GM12878 (cell line): Measurements from ENCODE around the gene IER5L. TPM values are rescaled to one million over a fixed set of nuclear protein-coding genes. Genes with fewer than 3 reads are reported as not detected.

Source experiments
- ATAC-seq: fragments of 200-7000 bp; cut with Tn5 transposase; 3 replicates; pipeline ENCODE4 v1.9.1; 2020; ENCODE audit warnings: mild to moderate bottlenecking, moderate library complexity
- BruUV-seq: library from RNA; stranded (reverse); fragments of 400-500 nt; replicated peaks from 2 replicates; lab custom pipeline; 2021; lab: Mats Ljungman, UMichigan
- CTCF ChIA-PET: fragments of 300-600 bp; sonication (Branson Sonifier 250); formaldehyde crosslinking; extraction: SDS; loops from one replicate; lab custom pipeline; 2021; ENCODE audit warnings: inconsistent platforms; lab: Yijun Ruan, JAX
- POLR2A ChIA-PET: fragments of 350-600 bp; formaldehyde crosslinking; extraction: SDS; loops from one replicate; lab custom pipeline; 2021; ENCODE audit warnings: inconsistent platforms; lab: Charles Lee
- RAD21 ChIA-PET: fragments of 300-600 bp; sonication (Branson Sonifier 250); formaldehyde crosslinking; loops from one replicate; lab custom pipeline; 2023; ENCODE audit warnings: antibody characterized with exemption; ENCODE audit not compliant: unreplicated experiment; lab: Charles Lee
- SMC1A ChIA-PET: fragments of 300-600 bp; sonication (Branson Sonifier 250); formaldehyde crosslinking; loops from one replicate; lab custom pipeline; 2023; ENCODE audit not compliant: unreplicated experiment, uncharacterized antibody; lab: Charles Lee
- DNase-seq: peaks from one replicate; pipeline ENCODE4 v3.0.0-alpha.2; 2011; ENCODE audit warnings: low read depth, low spot score
- FAIRE-seq: peaks from 3 replicates; lab custom pipeline; 2011; peaks lifted over from hg19 to GRCh38; lab: Jason Lieb, UNC
- H2AFZ ChIP-seq: 2 replicates; pipeline ENCODE4 v1.6.0; 2011; ENCODE audit warnings: low read depth, low read length, control low read depth; ENCODE audit not compliant: control insufficient read depth
- H3K27ac ChIP-seq: 2 replicates; pipeline ENCODE4 v1.5.1; 2011; ENCODE audit warnings: control low read depth; ENCODE audit not compliant: control insufficient read depth, insufficient read depth
- H3K27me3 ChIP-seq, 2 experiments: replicated peaks in 1 of 2; 2 replicates each; pipeline versions ENCODE4 v1.6.0 to v1.6.1; 2011; ENCODE audit warnings: low read length in 1 of 2; ENCODE audit not compliant: control insufficient read depth in 2 of 2, insufficient read depth in 2 of 2
- H3K36me3 ChIP-seq, 2 experiments: 2 replicates each; pipeline ENCODE4 v1.5.1; 2011; ENCODE audit warnings: low read length in 1 of 2; ENCODE audit not compliant: control insufficient read depth in 2 of 2, insufficient read depth in 2 of 2
- H3K4me1 ChIP-seq: 2 replicates; pipeline ENCODE4 v1.6.1; 2011; ENCODE audit warnings: mild to moderate bottlenecking, low read length, moderate library complexity, mixed read lengths; ENCODE audit not compliant: control insufficient read depth, insufficient read depth
- H3K4me2 ChIP-seq: 2 replicates; pipeline ENCODE4 v1.6.0; 2011; ENCODE audit warnings: control low read depth; ENCODE audit not compliant: control insufficient read depth, insufficient read depth
- H3K4me3 ChIP-seq: fragments of 200-600 bp; sonication (generic); 2 replicates; pipeline ENCODE4 v1.5.1; 2016
- H3K79me2 ChIP-seq: 2 replicates; pipeline ENCODE4 v1.6.0; 2011; ENCODE audit warnings: low read length; ENCODE audit not compliant: control insufficient read depth, insufficient read depth
- H3K9ac ChIP-seq: 2 replicates; pipeline ENCODE4 v1.8.0; 2011; ENCODE audit warnings: low read length, control low read depth, mixed read lengths; ENCODE audit not compliant: control insufficient read depth, insufficient read depth
- H3K9me3 ChIP-seq: replicated peaks from 3 replicates; pipeline ENCODE4 v1.5.1; 2011; ENCODE audit warnings: mild to moderate bottlenecking, low read length; ENCODE audit not compliant: control insufficient read depth, insufficient read depth
- H4K20me1 ChIP-seq: 2 replicates; pipeline ENCODE4 v1.6.0; 2011; ENCODE audit not compliant: control insufficient read depth, insufficient read depth
- ATF2 ChIP-seq: IDR thresholded peaks from 2 replicates; pipeline ENCODE4 v1.6.1; 2012; ENCODE audit warnings: low read length, inconsistent platforms
- ATF7 ChIP-seq: fragments of 450-650 bp; IDR thresholded peaks from 2 replicates; pipeline ENCODE4 v1.6.1; 2016; ENCODE audit warnings: low read depth, mild to moderate bottlenecking
- BRCA1 ChIP-seq: IDR thresholded peaks from 2 replicates; pipeline ENCODE4 v1.6.1; 2011; ENCODE audit warnings: low read depth, low read length, improper control_type of control experiment
- CHD4 ChIP-seq: fragments of 200-600 bp; sonication (generic); IDR thresholded peaks from 2 replicates; pipeline ENCODE4 v1.6.1; 2016; ENCODE audit warnings: mild to moderate bottlenecking
- GATAD2B ChIP-seq: fragments of 450-650 bp; conservative IDR thresholded peaks from 2 replicates; pipeline ENCODE4 v1.6.1; 2017; ENCODE audit warnings: low read depth, mild to moderate bottlenecking, moderate library complexity
- HDGF ChIP-seq: fragments of 450-650 bp; IDR thresholded peaks from 2 replicates; pipeline ENCODE4 v1.6.1; 2016; ENCODE audit warnings: antibody characterized with exemption
- IRF4 ChIP-seq: IDR thresholded peaks from 2 replicates; pipeline ENCODE4 v1.6.1; 2011; ENCODE audit warnings: low read depth, low read length
- JUND ChIP-seq: IDR thresholded peaks from 2 replicates; pipeline ENCODE4 v1.6.1; 2012; ENCODE audit warnings: low read depth, mild to moderate bottlenecking, low read length, improper control_type of control experiment, moderate library complexity
- MTA3 ChIP-seq: IDR thresholded peaks from 2 replicates; pipeline ENCODE4 v1.6.1; 2012; ENCODE audit warnings: low read length, inconsistent platforms, borderline replicate concordance
- MYB ChIP-seq: fragments of 150-350 bp; IDR thresholded peaks from 2 replicates; pipeline ENCODE4 v1.6.1; 2014; ENCODE audit warnings: mild to moderate bottlenecking, low read depth, low read length, borderline replicate concordance
- NFYA ChIP-seq: IDR thresholded peaks from 2 replicates; pipeline ENCODE4 v1.6.1; 2011; ENCODE audit warnings: low read depth, mild to moderate bottlenecking, low read length, improper control_type of control experiment, borderline replicate concordance
- NR2F1 ChIP-seq: fragments of 450-650 bp; conservative IDR thresholded peaks from 2 replicates; pipeline ENCODE4 v1.6.1; 2017; ENCODE audit warnings: mild to moderate bottlenecking
- RFX5 ChIP-seq: IDR thresholded peaks from 2 replicates; pipeline ENCODE4 v1.6.1; 2011; ENCODE audit warnings: low read depth, low read length, improper control_type of control experiment
- STAT1 ChIP-seq: fragments of 450-650 bp; conservative IDR thresholded peaks from 2 replicates; pipeline ENCODE4 v1.6.1; 2014; ENCODE audit warnings: antibody characterized with exemption, mild to moderate bottlenecking
- TAF1 ChIP-seq: IDR thresholded peaks from 2 replicates; pipeline ENCODE4 v1.6.1; 2011; ENCODE audit warnings: mild to moderate bottlenecking, low read depth, low read length, borderline replicate concordance
- WRNIP1 ChIP-seq: IDR thresholded peaks from 2 replicates; pipeline ENCODE4 v1.6.1; 2011; ENCODE audit warnings: low read depth, low read length, improper control_type of control experiment, borderline replicate concordance
- ZSCAN29 ChIP-seq: fragments of 450-650 bp; IDR thresholded peaks from 2 replicates; pipeline ENCODE4 v1.6.1; 2017; ENCODE audit warnings: mild to moderate bottlenecking, moderate library complexity
- WGBS: methylation state at CpG from one replicate; pipeline ENCODE4 v1.1.6; 2016; ENCODE audit warnings: low lambda C conversion rate; ENCODE audit not compliant: insufficient replicate concordance, insufficient coverage; ENCODE audit errors: missing lambda C conversion rate; 5-methylcytosine and 5-hydroxymethylcytosine counted together
- in situ Hi-C: fragments of 300-500 bp; cut with MboI; formaldehyde crosslinking; loops from 9 replicates; pipeline ENCODE4 v1.14.3; 2018; ENCODE audit warnings: mixed read lengths
- intact Hi-C: fragments of 100-400 bp; cut with micrococcal nuclease; formaldehyde crosslinking; loops from one replicate; pipeline ENCODE4 v1.14.2; 2022; ENCODE audit not compliant: unreplicated experiment
- polyA plus RNA-seq, 11 experiments: library from polyadenylated mRNA; depleted of rRNA in 4 of 11; unstranded in 6 of 11; stranded (reverse) in 5 of 11; fragments of >200 nt; fragmentation: Nextera tagmentation in 4 of 11; fragmentation: Illumina TruSeq in 1 of 11; extraction: Ambion mirVana in 4 of 11; extraction: Trizol in 1 of 11; gene quantifications; 1 replicate in 1 of 11; 2 replicates in 10 of 11; pipeline versions ENCODE4 v1.2.1 to v1.2.3, GENCODE V29; 2011 to 2016; ENCODE audit warnings: inconsistent platforms in 2 of 11, missing spikeins in 2 of 11, low read depth in 1 of 11
- total RNA-seq, 4 experiments: library from RNA; depleted of rRNA in 3 of 4; stranded (reverse); fragments of >200 nt in 3 of 4; fragmentation: Illumina TruSeq in 1 of 4; extraction: Trizol in 1 of 4; gene quantifications; 2 replicates each; pipeline versions ENCODE4 v1.2.1 to v1.2.3, GENCODE V29; 2013 to 2021
- TF ChIP-seq, protein P1 (sequence below): IDR thresholded peaks from 2 replicates; pipeline ENCODE4 v1.6.1; 2011; ENCODE audit warnings: borderline replicate concordance, low read depth, mild to moderate bottlenecking, moderate library complexity, mixed read lengths, low read length; ENCODE audit not compliant: insufficient read depth; ENCODE audit errors: extremely low read length

IER5L gene
- total and polyA plus RNA-seq, 10 of the 15 experiments (the other 5 are each of a cell fraction or from before 2014, with no cell fraction given): 0.04 to 1.4 (median 0.17) TPM

GRCh38 chr9:129200255-129200654, 22.2 kb upstream of the IER5L start:
- TF ChIP-seq TAF1 (no peak), HDGF (no peak), JUND (no peak), STAT1 (no peak), GATAD2B (no peak), MYB (no peak), BRCA1 (no peak)
- TF ChIP-seq, protein P1, sequence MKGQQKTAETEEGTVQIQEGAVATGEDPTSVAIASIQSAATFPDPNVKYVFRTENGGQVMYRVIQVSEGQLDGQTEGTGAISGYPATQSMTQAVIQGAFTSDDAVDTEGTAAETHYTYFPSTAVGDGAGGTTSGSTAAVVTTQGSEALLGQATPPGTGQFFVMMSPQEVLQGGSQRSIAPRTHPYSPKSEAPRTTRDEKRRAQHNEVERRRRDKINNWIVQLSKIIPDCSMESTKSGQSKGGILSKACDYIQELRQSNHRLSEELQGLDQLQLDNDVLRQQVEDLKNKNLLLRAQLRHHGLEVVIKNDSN: no peak
- TF ChIP-seq, all 136 proteins: peak for 0
- no peaks in the 10 kb centered on the region for H3K4me1 ChIP-seq
- H4K20me1 ChIP-seq: no peaks in the 10 kb centered on the region
- ChIA-PET RAD21 (no interaction called here), POLR2A (interaction anchor here (0.6 kb wide), 1 partner anchor 20 kb away, joined by 11 read pairs; no protein-coding TSS in a partner anchor), CTCF (no interaction called here), SMC1A (no interaction called here)
- no peaks in the 10 kb centered on the region for H3K9me3 ChIP-seq
- DNase-seq (no peak), ATAC-seq (no peak), FAIRE-seq (no peak)
- H3K4me3 ChIP-seq: no peak overlapping the region
- no peak overlapping the region for H3K27ac ChIP-seq
- H3K27me3 ChIP-seq: peaks cover 0 to 2% of the 10 kb centered on the region in 2 experiments; a peak in 2 of 4 replicates
- H3K9ac ChIP-seq: no peak overlapping the region
- no peaks in the 10 kb centered on the region for H3K36me3 ChIP-seq
- intact Hi-C loops: no loop called here
- no peaks in the 10 kb centered on the region for H3K79me2 ChIP-seq
- H2AFZ ChIP-seq: no peak overlapping the region
- whole genome bisulfite sequencing: 67% methylated on average over 6 of the region's 6 CpGs
- in situ Hi-C loops: no loop called here
- BruUV-seq: no TSS peak
- no peak overlapping the region for H3K4me2 ChIP-seq

DNA sequence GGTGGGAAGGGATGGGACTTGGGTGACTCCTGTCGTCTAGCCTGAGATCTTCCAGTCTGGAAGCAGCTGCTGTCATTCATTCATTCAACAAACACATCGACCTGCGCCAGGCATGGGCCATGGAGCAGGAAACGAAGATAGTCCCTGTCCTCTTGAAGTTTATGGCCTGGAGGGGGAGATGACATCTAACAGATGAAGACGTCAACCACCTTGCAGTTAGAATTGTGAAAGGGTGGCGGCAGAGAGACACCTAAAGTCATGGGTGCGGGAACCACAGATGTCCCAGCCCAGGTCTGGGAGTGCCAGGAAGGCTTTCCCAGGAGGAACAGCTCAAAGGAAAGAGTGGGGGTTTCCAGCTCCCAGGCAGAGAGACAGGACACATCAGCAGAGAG, 21.0 kb upstream of the IER5L start:
- no peaks in the 10 kb centered on the region for H3K36me3 ChIP-seq
- no TSS peak for BruUV-seq
- no peaks in the 10 kb centered on the region for H3K9me3 ChIP-seq
- no peak overlapping the region for H3K9ac ChIP-seq
- FAIRE-seq: no peak
- no peaks in the 10 kb centered on the region for H4K20me1 ChIP-seq
- H3K4me1 ChIP-seq: no peaks in the 10 kb centered on the region
- H3K79me2 ChIP-seq: no peaks in the 10 kb centered on the region
- in situ Hi-C loops (no loop called here), intact Hi-C loops (no loop called here)
- no peak for TF ChIP-seq ATF7
- no peak for TF ChIP-seq NR2F1
- no peak for TF ChIP-seq ZSCAN29
- TF ChIP-seq WRNIP1: no peak
- no peak for TF ChIP-seq RFX5
- TF ChIP-seq IRF4: no peak
- TF ChIP-seq MTA3: no peak
- TF ChIP-seq NFYA: no peak
- TF ChIP-seq CHD4: no peak
- TF ChIP-seq ATF2: no peak
- no peak overlapping the region for H3K27ac ChIP-seq
- ChIA-PET CTCF (no interaction called here), POLR2A (no interaction called here), RAD21 (no interaction called here), SMC1A (no interaction called here)
- no peak overlapping the region for H3K4me3 ChIP-seq
- DNase-seq: no peak
- no peak overlapping the region for H3K4me2 ChIP-seq
- peaks cover 0 to 2% of the 10 kb centered on the region in 2 experiments; a peak in 3 of 4 replicates for H3K27me3 ChIP-seq
- 68% methylated on average over 7 of the region's 7 CpGs for WGBS
- no peak overlapping the region for H2AFZ ChIP-seq
- no peak for ATAC-seq
